HEK293T (cell line): Measurements from ENCODE around the gene C1QC.

Experiments used
- CTCF ChIA-PET: fragments of 350-600 bp; formaldehyde crosslinking; extraction: SDS; loops from one replicate; lab custom pipeline; 2021; ENCODE audit warnings: antibody characterized with exemption, inconsistent platforms; lab: Yijun Ruan, JAX
- POLR2A ChIA-PET: fragments of 350-600 bp; formaldehyde crosslinking; extraction: SDS; loops from one replicate; lab custom pipeline; 2020; ENCODE audit warnings: antibody characterized with exemption, inconsistent platforms; lab: Yijun Ruan, JAX
- DNase-seq: peaks from one replicate; pipeline ENCODE4 v3.0.0; 2012; ENCODE audit warnings: mixed read lengths; ENCODE audit errors: extremely low spot score
- ARNT ChIP-seq: fragments of 450-650 bp; IDR thresholded peaks from 2 replicates; pipeline ENCODE4 v1.6.1; 2017; ENCODE audit warnings: mild to moderate bottlenecking
- BHLHE40 ChIP-seq: fragments of 450-650 bp; IDR thresholded peaks from 2 replicates; pipeline ENCODE4 v1.6.1; 2016; ENCODE audit warnings: mild to moderate bottlenecking, moderate library complexity, borderline replicate concordance
- CTBP1 ChIP-seq: fragments of 450-650 bp; IDR thresholded peaks from 2 replicates; pipeline ENCODE4 v1.6.1; 2016; ENCODE audit warnings: borderline replicate concordance
- ELF4 ChIP-seq: fragments of 450-650 bp; IDR thresholded peaks from 2 replicates; pipeline ENCODE4 v1.6.1; 2017; ENCODE audit warnings: antibody characterized with exemption
- FOXA1 ChIP-seq: fragments of 450-650 bp; IDR thresholded peaks from 2 replicates; pipeline ENCODE4 v1.6.1; 2016; ENCODE audit warnings: mild to moderate bottlenecking
- FOXK2 ChIP-seq: fragments of 450-650 bp; IDR thresholded peaks from 2 replicates; pipeline ENCODE4 v1.6.1; 2016; ENCODE audit warnings: mild to moderate bottlenecking
- FOXM1 ChIP-seq: fragments of 450-650 bp; IDR thresholded peaks from 2 replicates; pipeline ENCODE4 v1.6.1; 2017; ENCODE audit warnings: mild to moderate bottlenecking, borderline replicate concordance
- HDGF ChIP-seq: fragments of 450-650 bp; IDR thresholded peaks from 2 replicates; pipeline ENCODE4 v1.6.1; 2017; ENCODE audit warnings: antibody characterized with exemption, borderline replicate concordance
- L3MBTL2 ChIP-seq: fragments of 450-650 bp; conservative IDR thresholded peaks from 2 replicates; pipeline ENCODE4 v1.6.1; 2016; ENCODE audit warnings: mild to moderate bottlenecking
- LEF1 ChIP-seq: fragments of 450-650 bp; IDR thresholded peaks from 2 replicates; pipeline ENCODE4 v1.6.1; 2017; ENCODE audit warnings: mild to moderate bottlenecking, borderline replicate concordance
- NFRKB ChIP-seq: fragments of 450-650 bp; IDR thresholded peaks from 2 replicates; pipeline ENCODE4 v1.6.1; 2016; ENCODE audit warnings: mild to moderate bottlenecking, moderate library complexity
- SP1 ChIP-seq: fragments of 450-650 bp; IDR thresholded peaks from 2 replicates; pipeline ENCODE4 v1.6.1; 2017
- SUZ12 ChIP-seq: fragments of 450-650 bp; IDR thresholded peaks from 2 replicates; pipeline ENCODE4 v1.6.1; 2016; ENCODE audit warnings: mild to moderate bottlenecking
- TARDBP ChIP-seq: fragments of 450-650 bp; IDR thresholded peaks from 2 replicates; pipeline ENCODE4 v1.6.1; 2016
- ZNF384 ChIP-seq: fragments of 450-650 bp; IDR thresholded peaks from 2 replicates; pipeline ENCODE4 v1.6.1; 2016
- TF ChIP-seq, protein P1 (sequence below): fragments of 450-650 bp; IDR thresholded peaks from 2 replicates; pipeline ENCODE4 v1.6.1; 2016

Gene C1QC

DNA sequence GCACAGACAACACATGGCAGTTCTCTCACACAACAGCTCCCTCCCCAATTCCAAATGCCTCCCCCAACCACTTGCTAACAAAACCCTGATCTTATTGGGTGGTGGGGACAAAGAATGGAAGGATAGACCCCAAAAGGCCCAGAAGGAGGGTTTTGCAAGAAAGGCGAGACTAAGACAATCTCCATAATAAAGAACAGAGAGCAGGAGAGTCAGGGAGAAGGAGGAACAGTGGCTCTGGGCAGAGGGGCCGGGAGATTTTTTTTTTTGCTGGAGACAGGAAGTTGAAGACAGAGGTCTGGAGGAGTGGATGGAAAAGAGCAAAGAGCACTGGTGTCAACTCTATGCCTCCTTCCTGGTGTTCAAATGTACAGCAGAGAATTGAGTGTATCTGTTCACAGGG, 13.5 kb upstream of the C1QC start:
- TF ChIP-seq ARNT (no peak), L3MBTL2 (no peak), SUZ12 (no peak), SP1 (no peak), FOXK2 (no peak), ZNF384 (no peak), FOXA1 (no peak), ELF4 (no peak), HDGF (no peak), FOXM1 (no peak), LEF1 (no peak), BHLHE40 (no peak), CTBP1 (no peak), NFRKB (no peak), TARDBP (no peak)
- TF ChIP-seq, protein P1, sequence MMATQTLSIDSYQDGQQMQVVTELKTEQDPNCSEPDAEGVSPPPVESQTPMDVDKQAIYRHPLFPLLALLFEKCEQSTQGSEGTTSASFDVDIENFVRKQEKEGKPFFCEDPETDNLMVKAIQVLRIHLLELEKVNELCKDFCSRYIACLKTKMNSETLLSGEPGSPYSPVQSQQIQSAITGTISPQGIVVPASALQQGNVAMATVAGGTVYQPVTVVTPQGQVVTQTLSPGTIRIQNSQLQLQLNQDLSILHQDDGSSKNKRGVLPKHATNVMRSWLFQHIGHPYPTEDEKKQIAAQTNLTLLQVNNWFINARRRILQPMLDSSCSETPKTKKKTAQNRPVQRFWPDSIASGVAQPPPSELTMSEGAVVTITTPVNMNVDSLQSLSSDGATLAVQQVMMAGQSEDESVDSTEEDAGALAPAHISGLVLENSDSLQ: no peak
- ChIA-PET POLR2A (no interaction called here), CTCF (no interaction called here)
- no peak for DNase-seq

DNA sequence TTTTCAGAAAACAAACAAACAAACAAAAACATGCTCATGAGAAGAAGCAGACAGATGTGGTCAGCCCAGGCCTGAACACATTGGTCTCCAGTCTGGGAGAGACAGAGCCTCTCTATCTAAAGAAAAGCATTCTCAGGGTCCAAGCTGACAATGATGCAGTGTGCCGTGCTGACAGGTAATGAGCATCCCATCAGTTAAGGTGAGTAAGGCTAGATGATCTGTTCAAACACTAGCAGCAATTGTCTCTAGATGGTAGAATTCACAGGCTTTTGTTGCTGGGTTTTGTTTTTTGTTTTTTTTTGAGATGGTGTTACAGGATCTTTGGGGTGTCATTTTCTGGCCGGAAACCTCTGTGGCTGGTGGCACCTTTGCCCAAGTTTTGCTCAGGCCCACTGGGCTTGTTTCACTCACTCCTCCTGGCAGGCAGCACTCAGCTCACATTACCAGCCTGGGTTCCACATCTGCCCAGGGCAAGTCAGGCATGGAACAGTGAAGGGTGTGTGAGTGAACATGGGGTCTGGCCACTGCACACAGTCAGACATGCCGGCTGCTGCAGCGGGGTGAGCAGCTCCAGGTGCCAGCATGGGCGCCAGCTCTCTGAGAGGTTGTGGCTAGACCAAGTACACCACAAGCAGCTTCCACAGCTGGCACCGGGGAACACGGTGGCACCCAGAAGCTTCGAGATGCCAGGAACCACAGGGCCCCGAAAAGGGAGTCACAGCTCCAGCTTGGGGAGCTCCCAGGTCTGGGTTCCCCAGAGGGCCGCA, 9.6 kb upstream of the C1QC start:
- DNase-seq: no peak
- POLR2A ChIA-PET: no interaction called here
- CTCF ChIA-PET: interaction anchor here (1.1 kb wide), 1 partner anchor 217 kb away, joined by 4 read pairs; no protein-coding TSS in a partner anchor
- TF ChIP-seq SUZ12 (no peak), FOXM1 (no peak), ARNT (no peak), NFRKB (no peak), HDGF (no peak), ZNF384 (no peak), L3MBTL2 (no peak), TARDBP (no peak), SP1 (no peak), FOXK2 (no peak), FOXA1 (no peak), BHLHE40 (no peak), LEF1 (no peak), ELF4 (no peak), CTBP1 (no peak)
- TF ChIP-seq, protein P1: no peak

DNA sequence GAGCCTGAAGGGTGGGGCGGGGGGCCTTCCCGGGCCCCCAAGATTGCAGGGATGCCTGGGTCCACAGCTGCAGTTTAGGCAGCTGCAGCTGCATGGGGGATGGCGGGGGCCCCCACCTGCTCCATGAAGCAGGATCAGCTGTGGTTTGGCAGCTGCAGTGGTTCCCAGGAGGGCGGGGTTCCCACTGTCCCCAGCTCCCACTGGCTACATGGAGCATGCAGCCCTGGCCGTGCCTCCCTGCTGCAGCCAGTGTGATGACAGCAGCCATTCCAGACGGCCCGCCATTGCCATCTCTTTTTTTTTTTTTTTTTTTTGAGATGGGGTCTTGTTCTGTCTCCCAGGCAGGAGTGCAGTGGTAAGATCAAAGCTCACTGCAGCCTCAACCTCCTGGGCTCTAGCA, 8.0 kb upstream of the C1QC start:
- POLR2A ChIA-PET: no interaction called here

DNA sequence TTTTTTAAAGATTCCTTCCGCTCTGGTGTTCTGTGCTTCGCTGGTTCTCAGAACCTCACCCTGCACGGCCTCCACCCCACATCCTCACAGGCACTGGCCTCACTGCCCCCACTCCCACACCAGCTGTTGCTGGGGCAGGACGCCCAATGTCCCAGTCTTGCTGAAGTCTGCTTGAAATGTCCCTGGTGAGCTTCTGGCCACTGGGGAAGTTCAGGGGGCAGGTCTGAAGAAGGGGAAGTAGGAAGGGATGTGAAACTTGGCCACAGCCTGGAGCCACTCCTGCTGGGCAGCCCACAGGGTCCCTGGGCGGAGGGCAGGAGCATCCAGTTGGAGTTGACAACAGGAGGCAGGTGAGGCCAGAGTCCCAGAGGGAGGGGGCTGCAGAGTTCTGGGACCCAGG, 7.1 kb upstream of the C1QC start, which contains the start of gene C1QA:
Gene C1QA (plus strand): TSS at position 276 of the 400 bp plus-strand sequence. CDS start 989 bp downstream, outside the sequence.
- ChIA-PET CTCF (interaction anchor here (1.7 kb wide), 1 partner anchor 220 kb away, joined by 4 read pairs; no protein-coding TSS in a partner anchor), POLR2A (no interaction called here)
- no peak for DNase-seq
- TF ChIP-seq ELF4 (no peak), ARNT (no peak), ZNF384 (no peak), LEF1 (no peak), L3MBTL2 (no peak), NFRKB (no peak), HDGF (no peak), FOXM1 (no peak), CTBP1 (no peak), SP1 (no peak), FOXA1 (no peak), SUZ12 (no peak), TARDBP (no peak), BHLHE40 (no peak), FOXK2 (no peak)
- TF ChIP-seq, protein P1: no peak

More for the DNA sequence above, 8.0 kb upstream of the C1QC start:
- DNase-seq: no peak
- CTCF ChIA-PET: interaction anchor here (0.6 kb wide), 1 partner anchor 1340 kb away, joined by 4 read pairs; no protein-coding TSS in a partner anchor
- TF ChIP-seq SUZ12: no peak
- TF ChIP-seq ARNT: no peak
- TF ChIP-seq BHLHE40: no peak
- TF ChIP-seq FOXM1: no peak
- TF ChIP-seq LEF1: no peak
- no peak for TF ChIP-seq ELF4
- TF ChIP-seq SP1: no peak
- no peak for TF ChIP-seq CTBP1
- no peak for TF ChIP-seq FOXA1
- TF ChIP-seq, protein P1: no peak

DNA sequence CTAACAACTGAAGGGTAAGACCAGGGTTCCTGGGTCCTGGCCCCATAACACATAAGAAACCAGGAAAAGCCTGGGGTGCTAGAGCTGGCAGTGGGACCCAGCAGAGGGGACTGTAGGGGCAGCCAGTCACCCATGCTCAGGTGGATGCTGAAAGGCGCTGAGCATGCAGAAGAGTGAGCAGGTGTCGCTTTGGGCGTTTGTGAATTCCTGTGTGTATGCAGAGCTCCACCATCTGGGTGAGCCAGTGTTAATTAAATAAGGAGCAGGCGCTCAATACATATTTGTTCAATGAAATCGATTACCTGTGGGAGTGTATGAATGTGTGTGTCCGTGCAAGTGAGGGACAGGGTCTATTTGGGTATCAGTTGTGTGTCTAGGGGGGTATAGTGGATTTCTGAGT, 6.5 kb upstream of the C1QC start:
- no peak for DNase-seq
- no peak for TF ChIP-seq NFRKB
- no peak for TF ChIP-seq ZNF384
- ChIA-PET POLR2A (no interaction called here), CTCF (interaction anchor here (1.7 kb wide), 1 partner anchor 221 kb away, joined by 4 read pairs; no protein-coding TSS in a partner anchor)
